HG03521 (cell line): ENCODE data around the gene CELF2.

Experiments
- ATAC-seq: cut with Tn5 transposase; IDR thresholded peaks from one replicate; pipeline ENCODE4 v1.9.1; 2021; ENCODE audit warnings: mild to moderate bottlenecking, moderate library complexity; ENCODE audit not compliant: unreplicated experiment

CELF2 gene

GRCh38 chr10:11317936-11318670 lies 300.4 kb downstream of the CELF2 start:
- ATAC-seq, result no peak

DNA sequence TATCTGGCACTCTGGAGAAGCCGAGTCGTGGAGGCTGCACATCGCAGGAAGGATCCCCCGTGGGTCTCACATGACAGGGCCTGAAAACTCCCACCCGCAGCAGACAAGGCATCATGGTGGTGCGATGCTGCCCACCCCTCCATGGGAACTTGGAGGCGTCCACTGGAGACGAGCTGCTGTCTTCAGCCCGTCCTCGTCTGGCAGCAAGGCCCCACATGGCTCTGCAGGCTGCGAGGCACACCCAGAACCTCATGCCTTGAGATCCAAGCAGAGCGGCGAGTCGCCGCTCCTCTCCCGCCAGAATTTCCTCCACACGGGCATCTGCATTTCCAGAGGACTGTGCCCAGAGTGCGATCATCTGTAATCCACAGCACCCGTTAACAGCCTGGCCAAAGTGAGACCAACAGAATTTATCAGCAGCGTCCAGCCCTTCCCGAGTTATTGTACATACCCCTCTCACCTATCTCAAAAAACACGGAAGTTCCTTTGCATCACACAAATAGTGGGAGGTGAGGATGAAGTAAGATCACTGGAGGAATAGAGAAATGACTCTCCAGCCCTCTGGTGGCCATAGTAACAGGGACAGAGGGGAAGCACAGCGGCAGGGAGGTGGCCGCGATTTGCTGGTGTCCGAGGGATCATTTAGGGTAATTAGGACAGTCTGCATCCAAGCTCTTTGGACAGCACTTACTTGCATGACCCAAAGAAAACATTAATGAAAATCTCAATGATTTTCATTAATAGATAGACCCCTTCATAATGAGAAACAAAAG lies 301.3 kb downstream of the CELF2 start:
- no peak for ATAC-seq

GRCh38 chr10:11319990-11320602 lies 302.4 kb downstream of the CELF2 start:
- no peak for ATAC-seq

GRCh38 chr10:11320809-11321520 lies 303.3 kb downstream of the CELF2 start:
- ATAC-seq, result no peak

DNA sequence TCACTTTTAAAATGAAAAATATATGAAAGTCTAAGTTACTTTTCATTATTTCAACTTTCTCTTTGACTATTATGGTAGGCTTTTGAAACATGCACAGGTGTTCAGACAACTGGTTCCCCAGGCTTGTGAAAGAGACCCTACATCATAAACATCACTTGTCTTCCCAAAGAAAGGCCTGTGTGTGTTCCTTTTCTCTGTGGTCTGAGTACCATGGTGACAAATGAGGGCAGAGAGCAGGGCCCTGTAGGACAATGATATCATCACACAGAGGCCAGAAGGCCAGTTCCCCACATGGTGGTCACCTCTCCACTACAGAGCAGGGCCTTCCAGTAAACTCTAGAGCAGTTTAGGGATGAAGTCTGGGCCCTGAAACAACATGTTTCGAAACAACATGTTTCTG lies 305.0 kb downstream of the CELF2 start:
- no peak for ATAC-seq

- ATAC-seq, result no peak
Observed at GRCh38 chr10:11324761-11325321, 307.2 kb downstream of the CELF2 start.

DNA sequence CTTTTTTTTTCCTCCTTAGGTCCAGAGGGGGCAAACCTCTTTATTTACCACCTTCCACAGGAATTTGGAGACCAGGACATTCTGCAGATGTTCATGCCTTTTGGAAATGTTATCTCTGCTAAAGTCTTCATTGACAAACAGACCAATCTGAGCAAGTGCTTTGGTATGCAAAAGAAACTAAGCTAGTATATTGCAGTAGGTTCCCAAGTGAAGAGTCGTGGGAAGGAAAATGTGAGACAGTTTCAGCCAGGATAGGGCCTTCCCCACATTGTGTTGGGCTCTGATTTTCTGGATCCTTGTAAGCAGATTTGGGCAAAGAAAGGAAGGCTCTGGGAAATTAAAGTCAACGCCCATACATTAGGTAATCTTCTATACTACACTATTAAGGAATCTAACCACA lies 308.1 kb downstream of the CELF2 start:
- no peak for ATAC-seq

DNA sequence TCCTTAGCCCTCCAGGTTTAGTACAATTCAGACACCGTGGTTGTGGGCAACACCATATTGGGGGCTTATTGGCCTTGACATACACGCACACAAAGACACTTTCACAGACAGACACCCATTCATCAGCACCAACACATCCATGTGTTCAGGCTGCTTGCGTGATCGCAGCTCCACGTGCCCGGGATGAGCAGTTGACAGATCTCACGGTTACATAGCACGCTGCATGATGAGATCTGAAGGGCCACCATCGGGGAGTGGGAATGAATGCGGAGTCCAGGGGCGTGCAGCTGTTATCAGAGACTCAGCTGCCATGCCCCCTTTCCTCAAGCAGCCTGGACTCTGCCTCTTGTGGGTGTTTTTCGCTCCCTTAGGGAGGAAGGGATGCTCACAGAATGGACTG lies 308.6 kb downstream of the CELF2 start:
- ATAC-seq, result no peak

DNA sequence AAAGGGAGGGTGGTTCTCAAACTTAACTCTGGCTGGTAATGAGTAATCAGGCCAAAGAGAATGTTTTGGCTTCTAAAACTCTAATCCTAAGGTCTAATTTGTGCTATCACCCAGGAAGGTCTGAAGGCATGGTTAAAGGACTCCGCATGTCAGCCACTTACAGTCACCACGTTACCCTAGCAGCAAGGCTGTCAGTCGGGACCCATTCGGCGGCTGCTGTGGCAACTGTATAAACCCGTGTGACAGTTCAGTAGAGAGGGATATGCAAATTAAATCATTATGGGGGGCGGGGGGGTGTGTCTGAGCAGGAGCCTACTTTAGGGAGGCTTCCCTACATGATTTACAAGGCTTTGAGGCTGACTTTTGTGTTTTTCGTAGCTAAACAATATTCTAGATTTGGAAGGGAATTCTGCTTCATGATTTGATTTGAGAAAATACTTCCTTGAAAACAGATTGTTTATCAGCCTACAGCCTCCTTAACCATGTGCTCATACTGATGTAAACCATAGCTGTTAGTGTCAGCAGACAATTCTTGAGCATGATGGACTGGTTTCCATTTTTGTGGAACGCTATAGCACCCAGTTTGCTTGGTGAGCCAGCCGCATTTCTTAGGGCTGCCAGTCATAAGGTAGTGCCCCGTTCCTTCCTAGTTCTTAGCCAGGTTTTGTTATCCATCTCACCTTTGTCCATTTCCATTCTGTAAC lies 309.4 kb downstream of the CELF2 start:
- no peak for ATAC-seq

- no peak for ATAC-seq
Observed at GRCh38 chr10:11328264-11329061, 310.8 kb downstream of the CELF2 start.

DNA sequence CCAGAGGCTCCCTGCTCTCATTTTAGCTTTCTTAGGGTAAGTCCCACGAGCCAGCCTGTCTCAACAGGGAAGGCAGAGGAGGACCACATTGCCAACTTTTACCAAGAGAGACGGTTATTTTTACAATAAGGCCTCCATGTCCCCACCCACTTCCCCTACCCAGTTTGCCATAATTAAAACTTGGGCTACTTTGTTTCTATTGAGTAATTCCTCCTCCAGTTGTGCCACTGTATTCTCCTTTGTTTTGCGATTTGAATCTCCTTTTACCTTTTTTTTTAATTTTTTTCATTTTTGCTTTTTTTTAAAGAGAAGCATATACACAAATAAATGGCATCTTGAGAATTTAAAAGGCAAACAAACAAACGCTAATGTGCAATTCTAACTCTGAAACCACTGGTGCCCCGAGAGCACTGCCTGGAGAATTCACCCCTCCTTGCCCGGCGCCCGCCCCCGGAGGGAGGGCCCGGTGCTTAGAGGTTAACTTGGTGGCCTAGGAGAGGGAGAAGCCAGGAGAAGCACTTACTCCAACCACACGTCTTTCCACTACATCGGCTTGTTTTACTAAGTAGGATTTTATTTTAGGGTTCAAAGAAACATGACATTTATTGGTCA lies 311.5 kb downstream of the CELF2 start:
- ATAC-seq, result no peak

DNA sequence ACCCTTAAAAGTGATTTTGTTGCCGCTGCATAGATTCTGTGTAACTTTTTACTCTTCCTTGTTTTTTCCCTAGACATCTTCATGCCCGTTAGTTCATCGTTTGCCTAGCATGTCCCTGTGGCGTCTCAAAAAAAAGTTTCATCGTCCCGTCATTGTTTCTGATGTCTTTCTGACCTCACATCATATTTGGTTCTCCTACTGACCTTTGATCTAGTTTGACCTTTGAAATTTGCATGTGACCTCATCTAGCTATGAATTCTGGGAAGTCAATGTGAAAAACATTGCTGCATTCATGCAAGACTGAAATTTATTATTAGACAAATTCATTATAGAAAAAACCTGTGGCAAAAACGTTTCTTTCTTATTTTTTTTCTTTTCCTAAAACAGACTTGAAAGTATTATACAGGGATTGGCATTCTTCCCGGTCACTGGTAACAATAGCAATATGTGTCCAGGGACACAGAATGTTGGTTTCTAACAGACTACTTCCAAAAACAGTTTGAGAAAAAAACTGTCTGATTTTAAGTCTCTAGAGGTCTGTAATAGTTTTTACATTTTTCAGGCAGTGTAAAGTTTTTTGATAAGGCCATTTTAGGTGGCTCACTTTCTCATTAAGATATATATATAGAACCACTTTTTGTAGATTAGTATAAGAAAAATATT lies 312.8 kb downstream of the CELF2 start:
- ATAC-seq, result no peak

GRCh38 chr10:11331046-11331577 lies 313.4 kb downstream of the CELF2 start:
- no peak for ATAC-seq

DNA sequence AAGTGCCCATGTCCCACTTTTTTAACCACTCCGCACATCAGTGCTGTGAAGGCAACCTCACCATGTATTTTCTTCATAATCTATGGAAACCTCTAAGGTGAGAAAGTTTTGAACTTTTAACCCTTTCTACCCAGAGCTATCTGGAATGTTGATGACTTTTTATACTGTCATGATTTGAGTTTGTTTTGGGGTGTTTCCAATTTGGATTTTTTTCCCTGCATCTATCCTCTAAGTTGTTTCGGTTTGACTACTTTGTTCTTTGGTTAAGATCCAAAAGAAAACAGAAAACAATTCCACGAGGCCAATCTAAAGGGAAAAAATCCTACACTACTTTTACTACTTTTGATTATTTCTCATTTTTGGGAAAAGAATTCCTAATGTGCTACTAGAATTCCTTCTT lies 314.1 kb downstream of the CELF2 start:
- ATAC-seq, result no peak

- no peak for ATAC-seq
Observed at GRCh38 chr10:11332846-11333245, 315.2 kb downstream of the CELF2 start.

DNA sequence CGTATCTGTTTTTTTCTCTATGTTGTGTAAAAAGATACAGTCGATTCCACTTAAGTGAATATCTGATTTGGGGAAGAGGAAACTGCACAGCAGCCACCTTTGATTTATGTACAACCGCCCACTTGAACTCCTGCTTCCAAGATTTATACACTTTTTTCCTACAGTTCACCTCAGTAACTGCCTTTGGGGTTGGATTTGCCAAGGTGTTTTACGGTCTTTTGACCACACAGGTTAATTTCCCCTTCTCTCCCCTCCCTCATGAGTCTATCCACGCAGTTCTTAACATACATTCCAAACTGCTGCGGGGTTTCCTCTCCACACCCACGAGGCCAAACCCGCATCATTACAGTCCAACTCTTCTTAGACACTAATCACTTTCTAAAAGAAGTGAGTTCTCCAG lies 316.8 kb downstream of the CELF2 start:
- ATAC-seq, result no peak

DNA sequence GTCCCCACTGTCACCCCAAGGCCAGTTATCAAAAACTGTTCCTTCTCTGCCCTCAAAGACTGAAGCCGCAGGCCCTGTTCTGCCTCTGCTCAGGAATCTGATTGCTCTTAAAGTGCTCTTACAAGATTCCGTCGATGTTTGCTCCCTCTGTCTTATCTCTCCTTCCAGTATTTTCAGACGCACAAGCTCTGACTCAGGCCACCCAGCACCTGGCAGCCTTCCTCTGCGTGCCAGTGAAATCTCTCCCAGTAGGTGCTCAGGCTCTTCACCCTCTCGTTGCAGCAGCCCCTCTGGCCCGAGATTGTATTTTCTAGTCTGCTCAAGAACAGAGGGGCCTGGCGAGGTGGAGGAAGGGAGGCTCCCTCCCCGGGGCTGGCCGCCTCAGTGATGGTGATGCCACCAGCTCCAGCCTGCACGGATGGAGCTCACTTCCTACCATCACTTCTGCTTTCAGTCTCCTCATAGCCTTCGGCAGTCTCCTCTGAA lies 317.5 kb downstream of the CELF2 start:
- no peak for ATAC-seq

DNA sequence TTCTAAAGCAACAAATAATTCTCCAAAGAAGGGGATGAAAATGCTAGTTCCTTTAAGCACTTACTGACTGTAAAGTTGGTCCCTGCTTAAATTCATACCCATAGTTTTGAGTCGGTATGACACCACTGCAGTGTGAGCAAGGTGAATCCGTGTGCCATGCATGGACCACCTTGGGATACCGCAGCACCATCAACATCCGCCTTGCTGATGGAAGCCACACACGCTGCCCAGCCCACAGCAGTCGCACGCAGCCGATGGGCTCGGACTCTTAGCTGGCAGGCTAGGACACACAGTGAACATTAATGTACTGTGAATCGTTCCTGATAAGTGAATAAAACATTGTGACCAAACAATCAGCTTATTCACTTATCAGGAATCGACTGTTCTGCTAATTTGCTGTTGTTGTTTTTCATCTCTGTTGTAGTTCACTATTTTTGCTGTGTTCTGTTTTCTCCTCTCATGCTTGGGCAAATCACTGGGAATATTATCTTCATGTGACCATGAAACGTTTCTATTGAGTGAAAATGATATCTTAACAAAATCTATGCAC lies 318.3 kb downstream of the CELF2 start:
- ATAC-seq, result no peak
